MM.1S (cell line): ENCODE data around the gene NYAP2.
A peak's percentile ranks its signal among the peaks of the same experiment; 100 is the strongest.

Source experiments
- DNase-seq: peaks from one replicate; pipeline ENCODE4 v3.0.0-alpha.2; 2015
- H2AFZ ChIP-seq: fragments of 300-600 bp; sonication (generic); 2 replicates; pipeline ENCODE4 v1.6.0; 2016; ENCODE audit warnings: antibody characterized with exemption, low read length
- H3F3A ChIP-seq: fragments of 300-600 bp; sonication (generic); 2 replicates; pipeline ENCODE4 v1.6.1; 2016; ENCODE audit warnings: mild to moderate bottlenecking, antibody characterized with exemption, low read length, moderate library complexity, mixed read lengths; ENCODE audit not compliant: insufficient read depth
- H3K27ac ChIP-seq: fragments of 300-600 bp; sonication (generic); 2 replicates; pipeline ENCODE4 v1.5.1; 2016; ENCODE audit warnings: mild to moderate bottlenecking, low read length
- H3K27me3 ChIP-seq: fragments of 300-600 bp; sonication (generic); replicated peaks from 2 replicates; pipeline ENCODE4 v1.6.0; 2016; ENCODE audit warnings: low read length; ENCODE audit not compliant: insufficient read depth
- H3K36me3 ChIP-seq: fragments of 300-600 bp; sonication (generic); replicated peaks from 2 replicates; pipeline ENCODE4 v1.6.1; 2016; ENCODE audit warnings: mild to moderate bottlenecking, low read length, mixed read lengths; ENCODE audit not compliant: insufficient read depth
- H3K4me1 ChIP-seq: fragments of 300-600 bp; sonication (generic); 2 replicates; pipeline ENCODE4 v1.6.1; 2016; ENCODE audit warnings: low read length, mixed read lengths
- H3K4me2 ChIP-seq: fragments of 300-600 bp; sonication (generic); 2 replicates; pipeline ENCODE4 v1.6.0; 2016; ENCODE audit warnings: low read depth, low read length
- H3K4me3 ChIP-seq: fragments of 300-600 bp; sonication (generic); 2 replicates; pipeline ENCODE4 v1.5.1; 2016; ENCODE audit warnings: low read length, mixed read lengths
- H3K79me2 ChIP-seq: fragments of 300-600 bp; sonication (generic); 2 replicates; pipeline ENCODE4 v1.6.1; 2016; ENCODE audit warnings: mixed run types, low read length, mixed read lengths
- H3K9ac ChIP-seq: fragments of 300-600 bp; sonication (generic); 2 replicates; pipeline ENCODE4 v1.6.1; 2016; ENCODE audit warnings: low read length, mixed read lengths
- H3K9me2 ChIP-seq: fragments of 300-600 bp; sonication (generic); replicated peaks from 2 replicates; pipeline ENCODE4 v1.6.1; 2016; ENCODE audit warnings: mild to moderate bottlenecking, low read length, mixed read lengths; ENCODE audit not compliant: insufficient read depth
- H3K9me3 ChIP-seq: fragments of 300-600 bp; sonication (generic); replicated peaks from 2 replicates; pipeline ENCODE4 v1.6.1; 2016; ENCODE audit warnings: mild to moderate bottlenecking, low read length, mixed read lengths; ENCODE audit not compliant: insufficient read depth
- H4K20me1 ChIP-seq: fragments of 300-600 bp; sonication (generic); 2 replicates; pipeline ENCODE4 v1.6.1; 2016; ENCODE audit warnings: mild to moderate bottlenecking, low read length, moderate library complexity, mixed read lengths; ENCODE audit not compliant: insufficient read depth
- EZH2 ChIP-seq: fragments of 300-600 bp; sonication (generic); optimal IDR thresholded peaks from 2 replicates; pipeline ENCODE3; 2017; ENCODE audit warnings: low read depth, mild to moderate bottlenecking, antibody characterized with exemption, low read length, mixed read lengths
- EZH2phosphoT487 ChIP-seq: fragments of 300-600 bp; sonication (generic); IDR thresholded peaks from 2 replicates; pipeline ENCODE4 v1.6.1; 2018; ENCODE audit warnings: antibody characterized with exemption, low read length
- TF ChIP-seq, protein P1 (sequence below): fragments of 300-600 bp; sonication (generic); IDR thresholded peaks from 2 replicates; pipeline ENCODE4 v1.5.1; 2016; ENCODE audit warnings: antibody characterized with exemption, low read length, mixed read lengths

Gene NYAP2

GRCh38 chr2:225599856-225600255 is 200.3 kb downstream of the NYAP2 start:
- no peak overlapping the region for H3K4me3 ChIP-seq
- no peaks in the 10 kb centered on the region for H3K9me2 ChIP-seq
- no peaks in the 10 kb centered on the region for H3F3A ChIP-seq
- H3K9ac ChIP-seq, result no peak overlapping the region
- no peaks in the 10 kb centered on the region for H3K36me3 ChIP-seq
- peaks cover 20% of the 10 kb centered on the region for H3K4me1 ChIP-seq
- no peaks in the 10 kb centered on the region for H3K27me3 ChIP-seq
- no peak overlapping the region for H2AFZ ChIP-seq
- H3K9me3 ChIP-seq, result no peaks in the 10 kb centered on the region
- H3K27ac ChIP-seq, result peak overlapping the region; percentile 14; the same call in 1 of the 2 replicates
- no peaks in the 10 kb centered on the region for H4K20me1 ChIP-seq
- H3K79me2 ChIP-seq, result no peaks in the 10 kb centered on the region
- no peak for DNase-seq
- no peak overlapping the region for H3K4me2 ChIP-seq
- TF ChIP-seq EZH2 (no peak), EZH2phosphoT487 (no peak)
- TF ChIP-seq, protein P1, sequence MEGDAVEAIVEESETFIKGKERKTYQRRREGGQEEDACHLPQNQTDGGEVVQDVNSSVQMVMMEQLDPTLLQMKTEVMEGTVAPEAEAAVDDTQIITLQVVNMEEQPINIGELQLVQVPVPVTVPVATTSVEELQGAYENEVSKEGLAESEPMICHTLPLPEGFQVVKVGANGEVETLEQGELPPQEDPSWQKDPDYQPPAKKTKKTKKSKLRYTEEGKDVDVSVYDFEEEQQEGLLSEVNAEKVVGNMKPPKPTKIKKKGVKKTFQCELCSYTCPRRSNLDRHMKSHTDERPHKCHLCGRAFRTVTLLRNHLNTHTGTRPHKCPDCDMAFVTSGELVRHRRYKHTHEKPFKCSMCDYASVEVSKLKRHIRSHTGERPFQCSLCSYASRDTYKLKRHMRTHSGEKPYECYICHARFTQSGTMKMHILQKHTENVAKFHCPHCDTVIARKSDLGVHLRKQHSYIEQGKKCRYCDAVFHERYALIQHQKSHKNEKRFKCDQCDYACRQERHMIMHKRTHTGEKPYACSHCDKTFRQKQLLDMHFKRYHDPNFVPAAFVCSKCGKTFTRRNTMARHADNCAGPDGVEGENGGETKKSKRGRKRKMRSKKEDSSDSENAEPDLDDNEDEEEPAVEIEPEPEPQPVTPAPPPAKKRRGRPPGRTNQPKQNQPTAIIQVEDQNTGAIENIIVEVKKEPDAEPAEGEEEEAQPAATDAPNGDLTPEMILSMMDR, result no peak

DNA sequence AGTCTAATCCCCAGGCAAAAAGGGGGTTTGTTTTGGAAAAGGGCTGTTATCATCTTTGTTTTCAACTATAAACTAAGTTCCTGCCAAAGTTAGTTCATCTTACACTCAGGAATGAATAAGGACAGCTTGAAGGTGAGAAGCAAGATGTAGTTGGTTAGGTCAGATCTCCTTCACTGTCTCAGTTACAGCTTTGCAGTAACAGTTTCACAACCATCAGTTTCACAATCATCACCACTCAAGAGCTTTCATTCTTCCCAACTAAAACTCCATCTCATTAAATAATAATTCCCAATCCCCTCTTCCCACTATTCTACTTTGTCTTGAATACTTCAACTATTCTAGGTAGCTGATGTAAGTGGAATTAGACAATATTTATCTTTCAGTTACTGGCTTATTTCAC is 200.9 kb downstream of the NYAP2 start:
- H3K27ac ChIP-seq, result peak overlapping the region; percentile 14; the same call in 1 of the 2 replicates

DNA sequence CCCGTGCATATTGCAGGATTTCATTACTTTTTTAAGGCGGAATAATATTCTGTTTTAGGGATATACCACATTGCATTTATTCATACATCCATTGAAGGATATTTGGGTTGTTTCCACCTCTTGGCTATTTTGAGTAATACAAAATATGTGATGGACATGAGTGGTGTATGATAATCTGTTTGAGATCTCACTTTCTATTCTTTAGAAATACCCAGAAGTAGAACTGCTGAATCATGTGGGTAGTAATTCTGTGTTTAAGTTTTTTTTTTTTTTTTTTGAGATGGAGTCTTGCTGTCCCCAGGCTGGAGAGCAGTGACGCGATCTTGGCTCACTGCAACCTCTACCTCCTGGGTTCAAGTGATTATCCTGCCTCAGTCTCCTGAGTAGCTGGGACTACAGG is 201.4 kb downstream of the NYAP2 start:
- TF ChIP-seq, protein P1, result no peak
- no peak for TF ChIP-seq EZH2phosphoT487
- no peak for TF ChIP-seq EZH2
- no peaks in the 10 kb centered on the region for H3K9me2 ChIP-seq
- no peak overlapping the region for H3K4me3 ChIP-seq
- no peaks in the 10 kb centered on the region for H4K20me1 ChIP-seq
- H3K79me2 ChIP-seq, result no peaks in the 10 kb centered on the region
- H3K36me3 ChIP-seq, result no peaks in the 10 kb centered on the region
- no peak overlapping the region for H3K9ac ChIP-seq
- H3K27me3 ChIP-seq, result no peaks in the 10 kb centered on the region
- peak overlapping the region; percentile 14; the same call in 1 of the 2 replicates for H3K27ac ChIP-seq
- H3K4me1 ChIP-seq, result peaks cover 20% of the 10 kb centered on the region
- H3F3A ChIP-seq, result no peaks in the 10 kb centered on the region
- H3K4me2 ChIP-seq, result 0 out of 2 replicates have a peak overlapping the region, but pooled peaks have one; percentile 7
- no peak overlapping the region for H2AFZ ChIP-seq
- peak; percentile 47 for DNase-seq
- no peaks in the 10 kb centered on the region for H3K9me3 ChIP-seq

More for the DNA sequence above, 200.9 kb downstream of the NYAP2 start:
- Histone ChIP-seq H3K9me3 (no peaks in the 10 kb centered on the region), H3K27me3 (no peaks in the 10 kb centered on the region), H3K4me2 (0 out of 2 replicates have a peak overlapping the region, but pooled peaks have one; percentile 7), H3K9ac (no peak overlapping the region), H3K4me3 (no peak overlapping the region), H3K4me1 (peaks cover 20% of the 10 kb centered on the region), H3K36me3 (no peaks in the 10 kb centered on the region), H3F3A (no peaks in the 10 kb centered on the region), H3K79me2 (no peaks in the 10 kb centered on the region), H4K20me1 (no peaks in the 10 kb centered on the region), H2AFZ (no peak overlapping the region), H3K9me2 (no peaks in the 10 kb centered on the region)
- peak; percentile 50 for DNase-seq
- no peak for TF ChIP-seq EZH2phosphoT487
- TF ChIP-seq, protein P1, result no peak
